Caco-2 (cell line): ENCODE measurements around the gene AHSA1. TPM values are rescaled to one million over a fixed set of nuclear protein-coding genes. Genes with fewer than 3 reads are reported as not detected.

Source experiments
- BruUV-seq: library from RNA; stranded (reverse); fragments of 400-500 nt; replicated peaks from 2 replicates; lab custom pipeline; 2021; lab: Mats Ljungman, UMichigan
- CTCF ChIA-PET: fragments of 300-600 bp; sonication (Branson Sonifier 250); formaldehyde crosslinking; loops from one replicate; lab custom pipeline; 2022; ENCODE audit warnings: antibody characterized with exemption; lab: Charles Lee
- POLR2A ChIA-PET: fragments of 300-600 bp; sonication (Branson Sonifier 250); formaldehyde crosslinking; loops from one replicate; lab custom pipeline; 2022; ENCODE audit warnings: antibody characterized with exemption; lab: Charles Lee
- DNase-seq, 2 experiments: peaks; one replicate each; pipeline versions ENCODE4 v3.0.0 to v3.0.0-alpha.2; 2020 to 2022
- H3K27me3 ChIP-seq: replicated peaks from 2 replicates; pipeline ENCODE4 v1.6.0; 2011; ENCODE audit warnings: low read length; ENCODE audit not compliant: control insufficient read depth, insufficient read depth
- H3K36me3 ChIP-seq: 2 replicates; pipeline ENCODE4 v1.5.1; 2011; ENCODE audit warnings: low read length; ENCODE audit not compliant: control insufficient read depth, insufficient read depth
- H3K4me1 ChIP-seq: fragments of 250-450 bp; sonication (Bioruptor Pico); 2 replicates; pipeline ENCODE4 v1.5.1; 2020; ENCODE audit warnings: mild to moderate bottlenecking
- H3K4me3 ChIP-seq: 2 replicates; pipeline ENCODE4 v1.5.1; 2011; ENCODE audit warnings: low read depth, mild to moderate bottlenecking, control low read depth, low read length
- H3K9me3 ChIP-seq: fragments of 250-450 bp; sonication (Bioruptor Pico); 2 replicates; pipeline ENCODE4 v1.5.1; 2020; ENCODE audit warnings: mild to moderate bottlenecking, moderate library complexity
- H3K27ac Mint-ChIP-seq: one replicate; pipeline ENCODE4 v1.8.0; 2022; ENCODE audit warnings: mixed read lengths; ENCODE audit not compliant: unreplicated experiment
- H3K27me3 Mint-ChIP-seq: one replicate; pipeline ENCODE4 v1.8.0; 2022; ENCODE audit warnings: mixed read lengths; ENCODE audit not compliant: insufficient read depth, unreplicated experiment
- H3K36me3 Mint-ChIP-seq: one replicate; pipeline ENCODE4 v1.8.0; 2022; ENCODE audit warnings: mild to moderate bottlenecking, mixed read lengths; ENCODE audit not compliant: insufficient read depth, unreplicated experiment
- H3K4me1 Mint-ChIP-seq: one replicate; pipeline ENCODE4 v1.8.0; 2022; ENCODE audit warnings: low read depth, mixed read lengths; ENCODE audit not compliant: unreplicated experiment
- H3K4me3 Mint-ChIP-seq: one replicate; pipeline ENCODE4 v1.8.0; 2022; ENCODE audit warnings: mild to moderate bottlenecking, moderate library complexity, mixed read lengths; ENCODE audit not compliant: unreplicated experiment
- H3K9me3 Mint-ChIP-seq: one replicate; pipeline ENCODE4 v1.8.0; 2022; ENCODE audit warnings: mixed read lengths; ENCODE audit not compliant: unreplicated experiment
- intact Hi-C: fragments of 100-400 bp; cut with micrococcal nuclease; formaldehyde crosslinking; loops from one replicate; pipeline ENCODE4 v1.10.0; 2022; ENCODE audit not compliant: unreplicated experiment
- total RNA-seq: library from RNA; stranded (reverse); gene quantifications from 2 replicates; pipeline ENCODE4 v1.2.3, GENCODE V29; 2022
- TF ChIP-seq, protein P1 (sequence below), 2 experiments: fragments of 200-600 bp in 1 of 2; IDR thresholded peaks; 1 replicate in 1 of 2; 2 replicates in 1 of 2; pipeline versions ENCODE4 v1.5.1 to v1.8.0; 2011 to 2022; ENCODE audit warnings: antibody characterized with exemption in 1 of 2, control low read depth in 1 of 2, inconsistent platforms in 1 of 2, low read depth in 1 of 2, low read length in 1 of 2, mild to moderate bottlenecking in 1 of 2, moderate library complexity in 1 of 2; ENCODE audit not compliant: insufficient read depth in 1 of 2, severe bottlenecking in 1 of 2, unreplicated experiment in 1 of 2

The AHSA1 gene
- total RNA-seq, 1 experiment from 2014 or later: 161 TPM

DNA sequence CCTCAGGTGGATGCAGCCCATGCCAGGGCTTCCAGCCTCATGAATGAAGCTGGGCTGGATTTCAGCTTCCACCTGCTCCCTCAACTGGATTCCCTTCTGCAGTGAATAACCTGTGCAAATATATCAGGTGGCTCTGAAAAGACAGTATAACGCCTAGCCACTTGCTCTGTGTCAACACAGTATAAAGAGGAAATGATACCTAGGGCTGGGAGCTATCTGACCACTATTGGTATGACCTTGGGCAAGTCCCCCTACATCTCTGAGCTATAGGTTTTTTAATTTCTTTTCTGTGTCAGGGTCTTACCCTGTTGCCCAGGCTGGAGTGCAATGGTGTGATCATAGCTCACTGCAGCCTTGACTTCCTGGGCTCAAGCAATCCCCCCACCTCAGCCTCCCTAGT is 20.9 kb downstream of the AHSA1 start:
- POLR2A ChIA-PET: interaction anchor here (1.0 kb wide), 1 partner anchor 20 kb away, joined by 3 read pairs; no protein-coding TSS in a partner anchor
- H3K9me3 Mint-ChIP-seq: no peaks in the 10 kb centered on the region
- no peaks in the 10 kb centered on the region for H3K9me3 ChIP-seq
- peaks cover 5% of the 10 kb centered on the region for H3K4me1 ChIP-seq
- no peak overlapping the region for H3K27ac Mint-ChIP-seq
- no peaks in the 10 kb centered on the region for H3K27me3 ChIP-seq
- H3K27me3 Mint-ChIP-seq: no peaks in the 10 kb centered on the region
- no peak overlapping the region for H3K4me3 ChIP-seq
- H3K4me1 Mint-ChIP-seq: no peaks in the 10 kb centered on the region
- intact Hi-C loops: no loop called here
- CTCF ChIA-PET: no interaction called here
- no peak overlapping the region for H3K4me3 Mint-ChIP-seq
- peaks cover 10% of the 10 kb centered on the region for H3K36me3 Mint-ChIP-seq
- BruUV-seq: no TSS peak
- DNase-seq: no peak
- TF ChIP-seq, protein P1, sequence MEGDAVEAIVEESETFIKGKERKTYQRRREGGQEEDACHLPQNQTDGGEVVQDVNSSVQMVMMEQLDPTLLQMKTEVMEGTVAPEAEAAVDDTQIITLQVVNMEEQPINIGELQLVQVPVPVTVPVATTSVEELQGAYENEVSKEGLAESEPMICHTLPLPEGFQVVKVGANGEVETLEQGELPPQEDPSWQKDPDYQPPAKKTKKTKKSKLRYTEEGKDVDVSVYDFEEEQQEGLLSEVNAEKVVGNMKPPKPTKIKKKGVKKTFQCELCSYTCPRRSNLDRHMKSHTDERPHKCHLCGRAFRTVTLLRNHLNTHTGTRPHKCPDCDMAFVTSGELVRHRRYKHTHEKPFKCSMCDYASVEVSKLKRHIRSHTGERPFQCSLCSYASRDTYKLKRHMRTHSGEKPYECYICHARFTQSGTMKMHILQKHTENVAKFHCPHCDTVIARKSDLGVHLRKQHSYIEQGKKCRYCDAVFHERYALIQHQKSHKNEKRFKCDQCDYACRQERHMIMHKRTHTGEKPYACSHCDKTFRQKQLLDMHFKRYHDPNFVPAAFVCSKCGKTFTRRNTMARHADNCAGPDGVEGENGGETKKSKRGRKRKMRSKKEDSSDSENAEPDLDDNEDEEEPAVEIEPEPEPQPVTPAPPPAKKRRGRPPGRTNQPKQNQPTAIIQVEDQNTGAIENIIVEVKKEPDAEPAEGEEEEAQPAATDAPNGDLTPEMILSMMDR (IDR thresholded peaks at IDR 0.05; ENCODE audit: insufficient read depth in 1 of 2, low read depth in 1 of 2, low read length in 1 of 2, severe bottlenecking in 1 of 2, unreplicated experiment in 1 of 2): no peak
- H3K36me3 ChIP-seq: no peaks in the 10 kb centered on the region

GRCh38 chr14:77482422-77482821 is 24.5 kb downstream of the AHSA1 start:
- Mint-ChIP-seq H3K9me3 (no peaks in the 10 kb centered on the region), H3K27ac (no peak overlapping the region), H3K36me3 (peaks cover 10% of the 10 kb centered on the region), H3K27me3 (no peaks in the 10 kb centered on the region), H3K4me3 (no peak overlapping the region), H3K4me1 (no peaks in the 10 kb centered on the region)
- no peak for DNase-seq
- intact Hi-C loops: no loop called here
- ChIA-PET CTCF (no interaction called here), POLR2A (no interaction called here)
- TF ChIP-seq, protein P1 (IDR thresholded peaks at IDR 0.05; ENCODE audit: insufficient read depth in 1 of 2, low read depth in 1 of 2, low read length in 1 of 2, severe bottlenecking in 1 of 2, unreplicated experiment in 1 of 2): no peak
- peaks cover 5% of the 10 kb centered on the region for H3K4me1 ChIP-seq
- no peaks in the 10 kb centered on the region for H3K27me3 ChIP-seq
- BruUV-seq: no TSS peak
- H3K9me3 ChIP-seq: no peaks in the 10 kb centered on the region
- H3K36me3 ChIP-seq: no peaks in the 10 kb centered on the region
- H3K4me3 ChIP-seq: no peak overlapping the region

- intact Hi-C loops: no loop called here
- TF ChIP-seq, protein P1 (IDR thresholded peaks at IDR 0.05; ENCODE audit: insufficient read depth in 1 of 2, low read depth in 1 of 2, low read length in 1 of 2, severe bottlenecking in 1 of 2, unreplicated experiment in 1 of 2): no peak
- ChIA-PET POLR2A (no interaction called here), CTCF (no interaction called here)
- no TSS peak for BruUV-seq
- H3K4me1 Mint-ChIP-seq: no peaks in the 10 kb centered on the region
- peaks cover 10% of the 10 kb centered on the region for H3K36me3 Mint-ChIP-seq
- H3K27ac Mint-ChIP-seq: no peak overlapping the region
- H3K9me3 ChIP-seq: no peaks in the 10 kb centered on the region
- no peaks in the 10 kb centered on the region for H3K9me3 Mint-ChIP-seq
- H3K4me3 ChIP-seq: no peak overlapping the region
- no peaks in the 10 kb centered on the region for H3K27me3 Mint-ChIP-seq
- no peaks in the 10 kb centered on the region for H3K36me3 ChIP-seq
- DNase-seq: no peak
- peaks cover 5% of the 10 kb centered on the region for H3K4me1 ChIP-seq
- H3K4me3 Mint-ChIP-seq: no peak overlapping the region
- no peaks in the 10 kb centered on the region for H3K27me3 ChIP-seq
These were observed 27.4 kb downstream of the AHSA1 start for GRCh38 chr14:77485256-77485655.
